Mucosa of stomach (tissue), 1 donor: Measurements from ENCODE around the gene COG8.

Experiments
- H3K27me3 ChIP-seq: one replicate; pipeline ENCODE4 v1.7.0; 2013; ENCODE audit warnings: mild to moderate bottlenecking, low read length; ENCODE audit not compliant: control insufficient read depth, insufficient read depth
- H3K36me3 ChIP-seq: one replicate; pipeline ENCODE4 v1.7.0; 2013; ENCODE audit warnings: low read length; ENCODE audit not compliant: control insufficient read depth, insufficient read depth
- H3K4me1 ChIP-seq: one replicate; pipeline ENCODE4 v1.7.0; 2013; ENCODE audit warnings: mild to moderate bottlenecking, low read length; ENCODE audit not compliant: control insufficient read depth, insufficient read depth
- H3K4me3 ChIP-seq: one replicate; pipeline ENCODE4 v1.7.0; 2013; ENCODE audit warnings: low read length
- H3K9ac ChIP-seq: one replicate; pipeline ENCODE4 v1.7.0; 2013; ENCODE audit warnings: mild to moderate bottlenecking, low read length, moderate library complexity
- H3K9me3 ChIP-seq: one replicate; pipeline ENCODE4 v1.7.0; 2013; ENCODE audit warnings: mild to moderate bottlenecking, low read length, moderate library complexity; ENCODE audit not compliant: control insufficient read depth
- donor health status: Pancreatic carcinoma.

The COG8 gene

GRCh38 chr16:69314534-69314933 is 24.8 kb downstream of the COG8 start:
- H3K36me3 ChIP-seq = peaks cover 15% of the 10 kb centered on the region
- H3K4me3 ChIP-seq = no peak overlapping the region
- H3K4me1 ChIP-seq = peaks cover 14% of the 10 kb centered on the region
- H3K27me3 ChIP-seq = no peaks in the 10 kb centered on the region
- H3K9me3 ChIP-seq = no peaks in the 10 kb centered on the region
- H3K9ac ChIP-seq = peak overlapping the region; percentile 23

GRCh38 chr16:69313469-69313868 is 25.9 kb downstream of the COG8 start:
- Histone ChIP-seq H3K9me3 (no peaks in the 10 kb centered on the region), H3K9ac (no peak overlapping the region), H3K4me3 (no peak overlapping the region), H3K4me1 (peaks cover 14% of the 10 kb centered on the region), H3K36me3 (peaks cover 15% of the 10 kb centered on the region), H3K27me3 (no peaks in the 10 kb centered on the region)

- Histone ChIP-seq H3K27me3 (no peaks in the 10 kb centered on the region), H3K9me3 (no peaks in the 10 kb centered on the region), H3K36me3 (peaks cover 11% of the 10 kb centered on the region), H3K4me3 (peak overlapping the region; percentile 69), H3K4me1 (peaks cover 14% of the 10 kb centered on the region), H3K9ac (peak overlapping the region; percentile 71)
Observed at GRCh38 chr16:69311533-69312387, 27.6 kb downstream of the COG8 start.

DNA sequence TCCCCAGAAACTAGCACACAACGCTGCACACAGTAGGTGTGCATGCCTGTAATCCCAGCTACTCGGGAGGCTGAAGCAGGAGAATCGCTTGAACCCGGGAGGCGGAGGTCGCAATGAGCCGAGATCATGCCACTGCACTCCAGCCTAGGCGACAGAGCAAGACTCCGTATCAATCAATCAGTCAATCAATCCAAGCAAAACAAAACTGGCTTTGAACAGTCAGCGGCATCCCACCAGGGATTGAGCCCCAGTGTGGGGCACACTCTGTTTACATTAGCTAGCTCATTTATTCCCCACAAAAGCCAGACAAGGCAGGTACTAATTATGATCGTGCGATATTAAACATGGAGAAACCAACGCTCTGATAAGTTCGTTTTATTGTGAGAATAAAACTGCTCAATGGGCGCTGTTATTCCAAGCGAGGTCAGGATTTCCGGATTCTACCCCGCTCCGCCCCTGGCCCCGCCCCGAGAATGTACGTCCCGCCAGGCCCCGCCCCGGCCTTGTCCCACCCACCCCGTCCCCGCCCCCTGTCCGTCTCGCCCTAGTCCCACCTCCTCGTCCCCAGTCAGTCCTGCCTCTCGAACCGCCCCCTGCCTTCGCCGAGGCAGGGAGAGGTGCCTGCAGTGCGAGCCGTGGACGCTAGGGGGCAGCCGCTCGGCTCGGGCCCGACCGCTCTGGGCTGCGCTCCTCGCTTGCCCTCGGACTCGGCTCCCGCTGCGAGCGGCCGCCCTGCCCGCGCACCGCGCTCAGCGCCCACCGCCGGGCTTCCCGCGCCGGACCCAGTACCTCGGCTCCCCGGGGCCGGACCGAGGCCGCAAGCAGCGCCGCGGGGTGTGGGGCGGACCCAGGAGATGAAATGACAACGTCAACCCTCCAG is 28.5 kb downstream of the COG8 start, which contains the start of gene VPS4A:
Gene VPS4A, plus strand, starts transcription at position 698 of the 880 bp plus-strand sequence. Its CDS starts 162 bp downstream, at position 860.
- peaks cover 14% of the 10 kb centered on the region for H3K4me1 ChIP-seq
- peaks cover 3% of the 10 kb centered on the region for H3K36me3 ChIP-seq
- no peaks in the 10 kb centered on the region for H3K27me3 ChIP-seq
- H3K4me3 ChIP-seq = peak within 1 kb of the TSS; percentile 86
- H3K9me3 ChIP-seq = no peaks in the 10 kb centered on the region
- H3K9ac ChIP-seq = peak within 1 kb of the TSS; percentile 71

GRCh38 chr16:69309316-69309715 is 30.0 kb downstream of the COG8 start:
- H3K9ac ChIP-seq = no peak overlapping the region
- no peaks in the 10 kb centered on the region for H3K36me3 ChIP-seq
- peaks cover 4% of the 10 kb centered on the region for H3K4me1 ChIP-seq
- no peaks in the 10 kb centered on the region for H3K27me3 ChIP-seq
- no peaks in the 10 kb centered on the region for H3K9me3 ChIP-seq
- no peak overlapping the region for H3K4me3 ChIP-seq

- no peaks in the 10 kb centered on the region for H3K36me3 ChIP-seq
- H3K27me3 ChIP-seq = no peaks in the 10 kb centered on the region
- H3K4me1 ChIP-seq = peaks cover 4% of the 10 kb centered on the region
- H3K4me3 ChIP-seq = no peak overlapping the region
- H3K9me3 ChIP-seq = no peaks in the 10 kb centered on the region
- no peak overlapping the region for H3K9ac ChIP-seq
Observed at GRCh38 chr16:69307856-69308255, 31.5 kb downstream of the COG8 start.

DNA sequence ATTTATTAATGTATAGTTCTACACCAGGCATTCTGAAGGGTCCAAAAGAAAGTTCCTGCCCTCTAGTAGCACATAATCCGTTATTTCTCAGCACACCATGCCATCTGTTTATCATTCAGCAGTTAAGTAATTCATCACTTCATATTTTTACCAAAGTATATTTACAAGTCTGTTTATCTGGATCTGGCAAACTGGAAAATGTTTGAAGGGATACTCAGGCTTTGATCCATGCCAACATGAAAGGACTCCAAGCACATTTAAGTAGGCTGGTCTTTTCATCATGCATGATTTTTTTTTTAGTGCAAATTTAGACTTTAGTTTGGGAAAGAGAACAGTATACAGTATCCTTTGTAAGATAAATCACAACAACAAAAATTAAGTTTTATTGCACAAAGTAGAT is 32.3 kb downstream of the COG8 start:
- Histone ChIP-seq H3K4me3 (no peak overlapping the region), H3K9ac (no peak overlapping the region), H3K36me3 (no peaks in the 10 kb centered on the region), H3K4me1 (peaks cover 2% of the 10 kb centered on the region), H3K9me3 (no peaks in the 10 kb centered on the region), H3K27me3 (no peaks in the 10 kb centered on the region)

- Histone ChIP-seq H3K9me3 (no peaks in the 10 kb centered on the region), H3K4me3 (no peak overlapping the region), H3K36me3 (no peaks in the 10 kb centered on the region), H3K27me3 (no peaks in the 10 kb centered on the region), H3K9ac (no peak overlapping the region), H3K4me1 (no peaks in the 10 kb centered on the region)
Observed at GRCh38 chr16:69306031-69306430, 33.3 kb downstream of the COG8 start.

GRCh38 chr16:69302301-69302700 is 37.1 kb downstream of the COG8 start:
- no peaks in the 10 kb centered on the region for H3K27me3 ChIP-seq
- no peaks in the 10 kb centered on the region for H3K4me1 ChIP-seq
- H3K9me3 ChIP-seq = no peaks in the 10 kb centered on the region
- no peak overlapping the region for H3K9ac ChIP-seq
- no peaks in the 10 kb centered on the region for H3K36me3 ChIP-seq
- H3K4me3 ChIP-seq = no peak overlapping the region

GRCh38 chr16:69301861-69302260 is 37.5 kb downstream of the COG8 start:
- H3K9me3 ChIP-seq = no peaks in the 10 kb centered on the region

GRCh38 chr16:69301187-69301586 is 38.2 kb downstream of the COG8 start:
- Histone ChIP-seq H3K4me3 (no peak overlapping the region), H3K4me1 (no peaks in the 10 kb centered on the region), H3K9ac (no peak overlapping the region), H3K27me3 (no peaks in the 10 kb centered on the region), H3K9me3 (no peaks in the 10 kb centered on the region), H3K36me3 (no peaks in the 10 kb centered on the region)

More at GRCh38 chr16:69301861-69302260, 37.5 kb downstream of the COG8 start:
- Histone ChIP-seq H3K4me3 (no peak overlapping the region), H3K27me3 (no peaks in the 10 kb centered on the region), H3K36me3 (no peaks in the 10 kb centered on the region), H3K4me1 (no peaks in the 10 kb centered on the region), H3K9ac (no peak overlapping the region)

GRCh38 chr16:69298261-69298660 is 41.1 kb downstream of the COG8 start:
- Histone ChIP-seq H3K27me3 (no peaks in the 10 kb centered on the region), H3K4me1 (no peaks in the 10 kb centered on the region), H3K36me3 (no peaks in the 10 kb centered on the region)

More at GRCh38 chr16:69298261-69298660, 41.1 kb downstream of the COG8 start:
- Histone ChIP-seq H3K4me3 (no peak overlapping the region), H3K9me3 (no peaks in the 10 kb centered on the region), H3K9ac (no peak overlapping the region)
